OCI-LY1 (cell line): ENCODE results near the gene NFIB.

Experiments used
- H2AFZ ChIP-seq: fragments of 200-600 bp; sonication (generic), shearing (Covaris generic); 2 replicates; pipeline ENCODE4 v1.6.0; 2014; ENCODE audit warnings: antibody characterized with exemption, mild to moderate bottlenecking, low read length
- H3F3A ChIP-seq: fragments of 200-600 bp; sonication (generic), shearing (Covaris generic); 2 replicates; pipeline ENCODE4 v1.6.0; 2014; ENCODE audit warnings: mild to moderate bottlenecking, antibody characterized with exemption, low read length, moderate library complexity; ENCODE audit not compliant: insufficient read depth
- H3K27ac ChIP-seq: fragments of 200-600 bp; sonication (generic); 2 replicates; pipeline ENCODE4 v1.5.1; 2014; ENCODE audit warnings: low read length, mixed run types, mild to moderate bottlenecking, low read depth; ENCODE audit not compliant: poor library complexity, severe bottlenecking
- H3K27me3 ChIP-seq: fragments of 200-600 bp; sonication (generic); 2 replicates; pipeline ENCODE4 v1.6.0; 2014; ENCODE audit warnings: antibody characterized with exemption, mild to moderate bottlenecking, low read length, moderate library complexity; ENCODE audit not compliant: insufficient read depth
- H3K36me3 ChIP-seq: fragments of 200-600 bp; sonication (generic); 2 replicates; pipeline ENCODE4 v1.6.1; 2014; ENCODE audit warnings: mild to moderate bottlenecking, antibody characterized with exemption, low read length, moderate library complexity, mixed read lengths; ENCODE audit not compliant: insufficient read depth
- H3K4me1 ChIP-seq: fragments of 200-600 bp; sonication (generic); 2 replicates; pipeline ENCODE4 v1.5.1; 2014; ENCODE audit warnings: mild to moderate bottlenecking, low read length, moderate library complexity; ENCODE audit not compliant: insufficient read depth, severe bottlenecking
- H3K4me2 ChIP-seq: fragments of 200-600 bp; sonication (generic), shearing (Covaris generic); 2 replicates; pipeline ENCODE4 v1.6.1; 2014; ENCODE audit warnings: low read length
- H3K4me3 ChIP-seq: fragments of 200-600 bp; sonication (generic); 2 replicates; pipeline ENCODE4 v1.5.1; 2014; ENCODE audit warnings: low read length, low read depth, mild to moderate bottlenecking, mixed read lengths; ENCODE audit not compliant: poor library complexity, severe bottlenecking
- H3K79me2 ChIP-seq: fragments of 200-600 bp; shearing (Covaris generic); 2 replicates; pipeline ENCODE4 v1.6.1; 2016; ENCODE audit warnings: mixed run types, low read length, mixed read lengths; ENCODE audit not compliant: insufficient read depth
- H3K9ac ChIP-seq: fragments of 200-600 bp; sonication (generic), shearing (Covaris generic); 2 replicates; pipeline ENCODE4 v1.6.1; 2014; ENCODE audit warnings: mild to moderate bottlenecking, low read length, mixed read lengths
- H3K9me2 ChIP-seq: fragments of 200-600 bp; sonication (generic), shearing (Covaris generic); 2 replicates; pipeline ENCODE4 v1.6.1; 2014; ENCODE audit warnings: low read depth, mild to moderate bottlenecking, low read length, mixed read lengths
- H3K9me3 ChIP-seq: fragments of 200-600 bp; shearing (Covaris generic); 2 replicates; pipeline ENCODE4 v1.6.1; 2014; ENCODE audit warnings: low read length, mixed read lengths
- H4K20me1 ChIP-seq: fragments of 200-600 bp; sonication (generic), shearing (Covaris generic); 2 replicates; pipeline ENCODE4 v1.6.0; 2016; ENCODE audit warnings: mild to moderate bottlenecking, low read length; ENCODE audit not compliant: insufficient read depth
- EZH2 ChIP-seq: fragments of 200-600 bp; sonication (generic), shearing (Covaris generic); IDR thresholded peaks from 2 replicates; pipeline ENCODE4 v1.8.0; 2017; ENCODE audit warnings: borderline replicate concordance, mixed run types, mild to moderate bottlenecking, antibody characterized with exemption, low read length, moderate library complexity, mixed read lengths
- TF ChIP-seq, protein P1 (sequence below): fragments of 200-600 bp; sonication (generic), shearing (Covaris generic); IDR thresholded peaks from 2 replicates; pipeline ENCODE4 v1.5.1; 2017; ENCODE audit warnings: mild to moderate bottlenecking, antibody characterized with exemption, low read length, moderate library complexity, mixed read lengths

The NFIB gene

DNA sequence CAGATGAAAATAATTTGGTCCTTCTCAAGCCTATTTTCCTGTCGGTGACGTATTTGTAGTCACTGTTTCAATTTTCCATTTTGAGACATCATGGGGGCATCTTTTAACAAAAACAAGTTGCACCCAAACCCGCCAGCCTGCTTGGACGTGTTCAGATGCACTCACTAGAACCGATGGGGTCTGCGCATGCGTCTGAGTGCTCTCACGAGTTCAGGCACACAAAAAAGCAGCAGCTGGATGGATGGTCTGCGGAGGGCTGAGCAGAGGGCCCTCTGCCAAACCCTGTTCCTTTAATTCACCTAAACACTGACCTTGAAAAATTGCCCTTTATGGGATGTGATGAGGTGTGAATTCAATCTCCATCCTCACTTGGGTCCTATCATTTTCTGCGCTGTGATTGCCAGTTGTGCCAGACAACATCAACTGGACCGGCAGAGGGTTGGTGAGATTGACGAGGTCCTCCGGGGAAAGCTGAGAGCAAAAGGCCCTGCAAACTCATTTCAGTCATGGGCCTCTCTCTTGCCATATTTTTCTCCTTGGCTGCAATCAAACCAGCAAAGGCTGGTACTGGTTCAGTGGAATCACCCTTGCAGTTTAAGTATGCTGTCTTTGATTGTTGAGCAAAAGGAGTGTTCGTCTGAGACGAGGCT lies 251.9 kb downstream of the NFIB start:
- Histone ChIP-seq H4K20me1 (no peaks in the 10 kb centered on the region), H3K27ac (no peak overlapping the region), H3F3A (no peaks in the 10 kb centered on the region), H3K79me2 (no peaks in the 10 kb centered on the region), H3K9me3 (no peaks in the 10 kb centered on the region), H2AFZ (no peak overlapping the region), H3K4me3 (no peak overlapping the region), H3K9ac (no peak overlapping the region), H3K4me2 (no peak overlapping the region), H3K36me3 (no peaks in the 10 kb centered on the region), H3K9me2 (no peaks in the 10 kb centered on the region), H3K27me3 (no peaks in the 10 kb centered on the region), H3K4me1 (no peaks in the 10 kb centered on the region)
- TF ChIP-seq, protein P1, sequence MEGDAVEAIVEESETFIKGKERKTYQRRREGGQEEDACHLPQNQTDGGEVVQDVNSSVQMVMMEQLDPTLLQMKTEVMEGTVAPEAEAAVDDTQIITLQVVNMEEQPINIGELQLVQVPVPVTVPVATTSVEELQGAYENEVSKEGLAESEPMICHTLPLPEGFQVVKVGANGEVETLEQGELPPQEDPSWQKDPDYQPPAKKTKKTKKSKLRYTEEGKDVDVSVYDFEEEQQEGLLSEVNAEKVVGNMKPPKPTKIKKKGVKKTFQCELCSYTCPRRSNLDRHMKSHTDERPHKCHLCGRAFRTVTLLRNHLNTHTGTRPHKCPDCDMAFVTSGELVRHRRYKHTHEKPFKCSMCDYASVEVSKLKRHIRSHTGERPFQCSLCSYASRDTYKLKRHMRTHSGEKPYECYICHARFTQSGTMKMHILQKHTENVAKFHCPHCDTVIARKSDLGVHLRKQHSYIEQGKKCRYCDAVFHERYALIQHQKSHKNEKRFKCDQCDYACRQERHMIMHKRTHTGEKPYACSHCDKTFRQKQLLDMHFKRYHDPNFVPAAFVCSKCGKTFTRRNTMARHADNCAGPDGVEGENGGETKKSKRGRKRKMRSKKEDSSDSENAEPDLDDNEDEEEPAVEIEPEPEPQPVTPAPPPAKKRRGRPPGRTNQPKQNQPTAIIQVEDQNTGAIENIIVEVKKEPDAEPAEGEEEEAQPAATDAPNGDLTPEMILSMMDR = no peak
- TF ChIP-seq EZH2 = no peak

DNA sequence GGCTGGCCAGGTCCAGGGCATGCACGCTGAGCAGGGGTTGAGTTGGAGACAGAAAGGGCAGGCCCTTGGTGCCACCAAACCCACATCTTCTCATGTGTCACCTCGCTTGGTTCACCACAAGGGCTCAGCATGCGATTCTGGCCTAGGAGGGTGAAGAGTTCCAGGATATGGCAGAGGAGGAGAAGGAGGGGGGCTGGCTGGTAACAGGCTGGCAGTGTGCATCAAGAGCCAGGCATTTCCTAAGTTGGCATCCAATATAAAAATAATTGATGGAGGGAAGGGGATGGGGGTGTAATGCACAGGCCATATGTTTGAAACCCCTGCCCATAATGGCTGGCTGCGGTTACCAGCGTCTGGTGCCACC lies 255.6 kb downstream of the NFIB start:
- Histone ChIP-seq H3K27ac (no peak overlapping the region), H4K20me1 (no peaks in the 10 kb centered on the region), H3F3A (no peaks in the 10 kb centered on the region), H3K4me3 (no peak overlapping the region), H3K4me2 (no peak overlapping the region), H3K9me2 (no peaks in the 10 kb centered on the region), H3K9me3 (no peaks in the 10 kb centered on the region), H3K36me3 (no peaks in the 10 kb centered on the region), H3K9ac (no peak overlapping the region), H2AFZ (no peak overlapping the region), H3K27me3 (no peaks in the 10 kb centered on the region), H3K4me1 (no peaks in the 10 kb centered on the region), H3K79me2 (no peaks in the 10 kb centered on the region)
- TF ChIP-seq EZH2 = no peak
- TF ChIP-seq, protein P1 = no peak

DNA sequence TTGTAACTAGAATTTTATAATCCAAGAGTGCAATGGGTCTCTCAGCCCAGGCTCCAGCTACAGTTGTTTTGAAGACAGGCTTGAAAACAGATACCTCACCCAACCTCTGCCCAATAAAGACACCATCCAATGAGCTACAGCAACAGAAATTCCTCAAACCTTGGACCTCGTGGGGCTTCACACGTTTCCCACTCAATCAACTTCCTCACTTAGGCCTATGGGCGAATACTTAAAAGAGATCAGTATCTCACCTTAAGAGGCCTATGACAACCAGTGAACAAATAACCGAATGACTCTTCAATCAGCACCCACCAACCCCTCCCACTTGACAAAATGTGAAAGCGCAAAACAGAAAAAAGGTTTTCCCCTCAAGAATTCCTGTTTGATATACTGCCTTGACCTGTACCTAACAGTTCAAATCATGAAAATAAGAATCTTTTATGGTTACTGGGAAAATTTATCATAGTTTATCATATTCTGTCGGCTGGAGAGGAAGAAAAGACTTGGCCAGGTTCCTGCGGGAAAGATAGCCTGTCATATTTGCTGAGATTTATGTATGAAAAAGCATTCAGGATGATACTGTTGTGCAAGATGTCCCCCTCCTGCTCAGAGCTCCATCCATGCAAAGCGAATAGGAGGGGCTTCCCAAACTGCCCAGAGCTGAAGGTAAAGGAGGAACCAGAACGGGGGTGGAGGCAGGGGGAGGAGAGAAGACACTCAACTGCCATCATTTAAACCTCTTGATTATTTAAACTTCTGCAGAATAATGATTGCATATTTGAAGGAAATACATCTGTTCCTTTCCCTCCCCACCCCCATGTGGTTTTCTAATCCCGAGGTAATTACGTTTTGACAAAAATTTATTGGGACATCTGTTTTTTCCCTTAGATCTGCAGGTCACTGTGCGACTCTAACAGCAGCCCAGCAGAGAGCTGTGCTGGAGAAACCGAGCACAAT lies 256.3 kb downstream of the NFIB start:
- Histone ChIP-seq H3K79me2 (no peaks in the 10 kb centered on the region), H3F3A (no peaks in the 10 kb centered on the region), H4K20me1 (no peaks in the 10 kb centered on the region), H3K9me3 (no peaks in the 10 kb centered on the region), H3K36me3 (no peaks in the 10 kb centered on the region), H3K4me1 (no peaks in the 10 kb centered on the region), H2AFZ (no peak overlapping the region), H3K4me3 (no peak overlapping the region), H3K27me3 (no peaks in the 10 kb centered on the region), H3K9ac (no peak overlapping the region), H3K4me2 (no peak overlapping the region), H3K27ac (no peak overlapping the region), H3K9me2 (no peaks in the 10 kb centered on the region)
- no peak for TF ChIP-seq EZH2
- TF ChIP-seq, protein P1 = no peak
